AG10803 (cell line): ENCODE measurements around the gene MAGEB16.

Source experiments
- DNase-seq: peaks from one replicate; pipeline ENCODE4 v3.0.0; 2010; ENCODE audit warnings: low read depth
- H3K4me3 ChIP-seq: 2 replicates; pipeline ENCODE4 v1.5.1; 2011; ENCODE audit warnings: mild to moderate bottlenecking, low read length, control low read depth
- TF ChIP-seq, protein P1 (sequence below): conservative IDR thresholded peaks from 2 replicates; pipeline ENCODE4 v1.5.1; 2011; ENCODE audit warnings: mild to moderate bottlenecking, low read length, control low read depth, inconsistent platforms

MAGEB16 gene

DNA sequence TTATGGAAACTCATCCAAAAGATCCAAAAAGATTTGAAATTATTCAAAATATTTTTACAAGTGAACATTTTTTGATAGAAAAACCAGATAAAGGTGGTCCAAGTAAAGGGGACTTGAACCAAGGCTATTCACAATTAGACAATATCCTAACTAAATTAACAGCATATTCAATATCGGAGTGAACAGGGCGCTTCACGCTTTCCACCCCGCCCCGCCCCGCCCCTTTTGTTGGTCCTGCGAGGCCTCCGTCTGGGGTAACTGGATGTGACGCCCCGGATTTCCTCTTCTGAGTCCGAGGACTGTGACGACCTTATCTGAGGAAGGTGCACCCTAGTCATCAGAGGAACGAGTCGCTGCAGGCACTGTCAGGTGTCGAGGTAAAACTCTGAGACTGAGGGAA lies at the start of gene MAGEB16:
TSS of gene MAGEB16 (plus strand) at position 301 of the 400 bp plus-strand sequence. CDS start 3,855 bp downstream, outside the sequence.
- DNase-seq, result no peak
- no peak within 1 kb of the TSS for H3K4me3 ChIP-seq
- TF ChIP-seq, protein P1, sequence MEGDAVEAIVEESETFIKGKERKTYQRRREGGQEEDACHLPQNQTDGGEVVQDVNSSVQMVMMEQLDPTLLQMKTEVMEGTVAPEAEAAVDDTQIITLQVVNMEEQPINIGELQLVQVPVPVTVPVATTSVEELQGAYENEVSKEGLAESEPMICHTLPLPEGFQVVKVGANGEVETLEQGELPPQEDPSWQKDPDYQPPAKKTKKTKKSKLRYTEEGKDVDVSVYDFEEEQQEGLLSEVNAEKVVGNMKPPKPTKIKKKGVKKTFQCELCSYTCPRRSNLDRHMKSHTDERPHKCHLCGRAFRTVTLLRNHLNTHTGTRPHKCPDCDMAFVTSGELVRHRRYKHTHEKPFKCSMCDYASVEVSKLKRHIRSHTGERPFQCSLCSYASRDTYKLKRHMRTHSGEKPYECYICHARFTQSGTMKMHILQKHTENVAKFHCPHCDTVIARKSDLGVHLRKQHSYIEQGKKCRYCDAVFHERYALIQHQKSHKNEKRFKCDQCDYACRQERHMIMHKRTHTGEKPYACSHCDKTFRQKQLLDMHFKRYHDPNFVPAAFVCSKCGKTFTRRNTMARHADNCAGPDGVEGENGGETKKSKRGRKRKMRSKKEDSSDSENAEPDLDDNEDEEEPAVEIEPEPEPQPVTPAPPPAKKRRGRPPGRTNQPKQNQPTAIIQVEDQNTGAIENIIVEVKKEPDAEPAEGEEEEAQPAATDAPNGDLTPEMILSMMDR, result no peak

DNA sequence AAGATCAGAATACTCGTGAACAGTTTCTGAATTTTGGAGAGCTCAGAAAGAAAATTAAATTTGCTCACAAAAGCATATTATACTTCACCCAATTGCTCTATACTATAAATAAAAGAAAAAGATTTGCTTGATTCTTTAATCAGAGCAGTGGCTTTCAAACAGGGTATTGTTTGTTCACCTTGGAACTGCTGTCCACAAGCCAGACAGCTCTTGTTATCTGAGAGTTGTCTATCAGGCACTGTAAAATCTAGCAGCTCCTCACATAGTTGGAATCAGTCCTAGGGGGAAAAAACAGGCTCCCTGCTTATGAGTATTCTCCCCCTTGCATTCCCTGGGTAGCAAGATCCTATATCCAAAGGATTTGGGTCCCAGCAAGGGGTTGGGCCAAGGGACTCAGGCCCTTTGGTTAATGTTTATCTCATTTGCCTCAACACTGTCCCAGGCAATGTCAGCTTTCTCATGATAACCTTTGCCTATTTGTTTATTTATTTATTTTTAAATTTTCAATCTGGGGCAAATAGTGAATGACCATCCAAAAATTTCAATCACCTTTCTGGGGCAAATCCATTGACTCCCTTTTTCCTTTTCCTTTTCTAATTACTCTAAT lies 24.1 kb upstream of the MAGEB16 start:
- DNase-seq, result no peak
- no peak overlapping the region for H3K4me3 ChIP-seq
- TF ChIP-seq, protein P1, result no peak

DNA sequence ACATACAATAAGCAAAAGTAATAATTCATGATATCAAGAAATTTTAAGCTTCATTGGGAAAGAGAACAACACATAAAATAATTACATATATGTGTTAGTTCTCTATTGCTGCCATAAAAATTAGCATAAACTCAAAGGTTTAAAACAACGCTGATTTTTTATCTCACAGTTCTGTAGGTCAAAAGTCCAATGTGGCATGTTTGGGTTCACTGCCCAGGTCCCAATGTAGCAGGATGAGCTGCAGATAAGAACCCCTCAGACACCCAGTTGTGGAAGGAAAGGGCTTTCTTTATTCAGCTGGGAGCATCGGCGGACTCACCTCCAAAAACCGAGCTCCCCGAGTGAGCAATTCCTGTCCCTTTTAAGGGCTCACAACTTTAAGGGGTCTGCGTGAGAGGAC lies 13.1 kb upstream of the MAGEB16 start:
- TF ChIP-seq, protein P1, result no peak
- H3K4me3 ChIP-seq, result no peak overlapping the region
- DNase-seq, result no peak

DNA sequence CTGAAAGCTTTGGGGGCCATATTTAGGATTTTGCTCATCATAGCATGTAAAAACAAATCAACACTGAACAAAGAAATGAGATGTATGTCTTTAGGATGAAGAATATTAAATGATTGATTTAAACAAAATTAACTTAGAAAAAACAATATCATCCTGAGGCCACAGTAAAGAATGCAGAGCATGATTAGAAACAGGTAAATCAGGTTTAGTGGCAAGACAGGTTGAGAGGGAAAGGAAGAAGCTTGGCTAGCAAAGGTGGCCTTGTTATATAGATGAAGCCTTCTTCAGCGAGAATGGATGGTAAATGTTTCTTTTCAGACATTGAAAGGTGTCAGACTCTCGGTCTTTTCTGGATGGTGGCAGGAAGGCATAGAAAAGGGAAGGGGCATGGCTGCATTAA lies 11.9 kb upstream of the MAGEB16 start:
- TF ChIP-seq, protein P1, result no peak
- no peak for DNase-seq
- no peak overlapping the region for H3K4me3 ChIP-seq

DNA sequence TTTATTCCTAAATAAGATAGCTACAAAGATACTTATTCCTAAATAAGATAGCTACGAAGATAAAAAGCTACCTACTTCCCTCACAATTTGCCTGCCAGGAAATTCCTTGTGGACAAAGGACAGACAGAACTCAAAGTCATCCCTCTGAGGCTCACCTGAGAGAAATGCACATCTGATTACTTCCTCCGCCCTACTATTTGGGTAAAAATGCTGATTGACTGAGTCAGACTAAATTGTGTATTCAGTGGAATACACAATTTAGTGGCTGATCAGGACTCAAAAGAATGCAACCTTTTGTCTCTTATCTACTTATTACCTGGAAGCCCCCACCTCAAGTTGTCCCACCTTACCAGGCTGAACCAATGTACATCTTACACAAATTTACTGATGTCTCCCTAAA lies 10.3 kb upstream of the MAGEB16 start:
- no peak for DNase-seq
- TF ChIP-seq, protein P1, result no peak
- H3K4me3 ChIP-seq, result no peak overlapping the region

DNA sequence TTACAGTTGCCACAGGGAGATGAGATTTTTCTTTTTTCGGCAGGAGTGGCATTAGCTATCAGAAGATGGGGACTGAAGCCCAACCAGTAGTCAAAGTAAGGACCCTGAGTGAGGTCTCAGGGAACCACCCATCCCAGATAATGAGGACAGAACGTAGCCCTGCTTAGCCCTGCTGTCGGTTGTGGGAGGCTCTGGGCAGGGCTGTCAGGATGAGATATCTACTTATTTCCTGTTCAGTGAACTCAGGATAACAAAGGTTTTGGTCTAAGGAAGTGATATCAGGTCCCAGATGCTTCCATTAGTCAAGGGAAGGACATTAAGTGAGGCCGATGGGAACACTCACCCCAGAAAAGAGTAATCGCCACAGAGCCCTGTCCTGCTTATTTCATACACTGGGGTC lies 2.3 kb downstream of the MAGEB16 start:
- TF ChIP-seq, protein P1, result no peak

DNA sequence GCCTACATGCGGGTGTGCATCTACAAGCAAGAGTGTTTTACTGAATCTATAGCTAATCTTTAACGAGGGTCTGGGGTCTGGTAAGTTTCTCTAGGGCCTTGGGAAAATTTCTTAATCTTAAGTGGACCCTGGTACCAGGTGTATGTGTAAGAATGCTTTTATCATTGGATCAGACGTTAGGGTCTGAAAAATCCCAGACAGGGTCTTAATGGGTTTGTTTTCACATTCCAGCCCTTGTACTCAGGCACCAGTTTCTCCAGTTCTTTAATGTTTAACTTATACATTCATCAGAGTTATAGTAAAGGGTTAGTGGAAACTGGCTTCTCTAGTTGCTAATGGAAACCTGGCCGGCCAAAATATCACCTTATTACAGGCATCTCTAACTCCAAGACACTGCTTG lies 11.6 kb downstream of the MAGEB16 start:
- no peak for DNase-seq
- TF ChIP-seq, protein P1, result no peak
- H3K4me3 ChIP-seq, result no peak overlapping the region

More for the DNA sequence above, 2.3 kb downstream of the MAGEB16 start:
- H3K4me3 ChIP-seq, result no peak overlapping the region
- no peak for DNase-seq
